ENCODE measurements around the gene L1CAM.

L1CAM gene

GRCh38 chrX:153925739-153926551, 40.0 kb upstream of the L1CAM start, which contains the start of gene ARHGAP4:
TSS of gene ARHGAP4 (minus strand) at chrX:153926264. CDS start at chrX:153926202, 62 bp downstream.
- in situ Hi-C loops (cut with MboI; ENCODE audit: low sequenced_read_pairs), result no loop called here

- in situ Hi-C loops (cut with MboI; ENCODE audit: low sequenced_read_pairs), result no loop called here
Observed at GRCh38 chrX:153925387-153925738, 39.4 kb upstream of the L1CAM start.

- in situ Hi-C loops (cut with MboI; ENCODE audit: low sequenced_read_pairs), result no loop called here
Observed at GRCh38 chrX:153924149-153924861, 38.3 kb upstream of the L1CAM start.

GRCh38 chrX:153922932-153923857, 37.2 kb upstream of the L1CAM start:
- in situ Hi-C loops (cut with MboI; ENCODE audit: low sequenced_read_pairs), result no loop called here

GRCh38 chrX:153921511-153922446, 35.8 kb upstream of the L1CAM start:
- in situ Hi-C loops (cut with MboI; ENCODE audit: low sequenced_read_pairs), result no loop called here

DNA sequence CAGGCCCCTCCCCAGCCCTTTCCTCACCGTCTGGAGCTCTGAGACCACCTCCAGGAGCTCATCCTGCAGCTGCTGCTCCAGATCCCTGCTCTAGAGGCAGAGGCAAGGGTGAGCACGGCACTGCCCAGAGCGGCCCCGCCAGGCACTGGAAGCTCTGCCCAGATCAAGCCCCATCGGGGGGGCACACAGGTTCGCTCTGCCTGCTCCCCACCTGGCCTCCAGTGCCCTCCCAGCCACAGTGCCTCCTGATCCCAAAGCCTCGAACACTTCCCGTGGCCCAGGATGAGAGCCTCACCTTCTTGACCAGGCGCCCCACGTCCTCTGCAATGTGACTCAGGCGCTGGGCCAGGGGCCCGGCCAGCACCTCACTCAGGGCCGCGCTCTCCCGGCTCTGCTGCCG, 35.1 kb upstream of the L1CAM start:
- in situ Hi-C loops (cut with MboI; ENCODE audit: low sequenced_read_pairs), result no loop called here

DNA sequence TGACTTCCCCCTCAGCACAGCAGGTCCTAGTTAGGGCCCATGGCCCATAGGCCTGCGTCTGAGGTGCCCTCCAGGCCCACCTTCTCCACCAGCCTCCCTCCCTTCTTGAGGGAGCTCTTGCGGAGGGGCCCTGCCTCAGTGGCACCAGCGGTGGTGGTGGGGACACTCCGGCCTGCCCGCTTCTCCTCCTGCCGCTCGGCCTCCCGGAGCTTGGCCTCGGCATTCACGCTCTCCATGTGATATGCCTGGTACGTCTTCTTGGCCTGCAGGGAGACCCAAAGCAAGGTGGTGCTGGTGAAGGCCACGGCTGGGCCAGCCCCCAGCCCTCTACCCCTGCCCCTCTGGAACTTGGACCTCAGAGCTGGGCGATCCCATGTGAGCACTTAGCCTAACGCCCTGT, 34.6 kb upstream of the L1CAM start:
- in situ Hi-C loops (cut with MboI; ENCODE audit: low sequenced_read_pairs), result no loop called here

DNA sequence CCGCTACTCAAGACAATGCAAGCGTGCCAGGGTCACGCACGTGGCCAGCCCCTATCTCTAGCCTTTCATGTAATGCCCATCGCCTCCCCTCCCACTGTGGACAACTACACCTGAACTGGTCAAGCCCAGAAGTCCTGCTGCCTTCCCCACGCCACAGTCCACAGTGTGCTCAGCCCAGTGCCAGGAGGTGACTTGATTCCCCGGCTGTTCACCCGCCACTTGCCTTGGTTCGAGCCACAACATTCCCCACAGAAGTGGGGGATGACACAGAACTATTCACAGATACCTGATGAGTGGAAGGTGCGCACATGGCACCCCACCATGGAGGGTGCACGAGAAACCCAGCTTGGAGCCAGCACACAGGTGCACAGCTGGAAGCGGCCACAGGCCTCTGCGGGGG, 33.3 kb upstream of the L1CAM start:
- in situ Hi-C loops (cut with MboI; ENCODE audit: low sequenced_read_pairs), result no loop called here

- in situ Hi-C loops (cut with MboI; ENCODE audit: low sequenced_read_pairs), result no loop called here
Observed at GRCh38 chrX:153917869-153918268, 31.9 kb upstream of the L1CAM start.

DNA sequence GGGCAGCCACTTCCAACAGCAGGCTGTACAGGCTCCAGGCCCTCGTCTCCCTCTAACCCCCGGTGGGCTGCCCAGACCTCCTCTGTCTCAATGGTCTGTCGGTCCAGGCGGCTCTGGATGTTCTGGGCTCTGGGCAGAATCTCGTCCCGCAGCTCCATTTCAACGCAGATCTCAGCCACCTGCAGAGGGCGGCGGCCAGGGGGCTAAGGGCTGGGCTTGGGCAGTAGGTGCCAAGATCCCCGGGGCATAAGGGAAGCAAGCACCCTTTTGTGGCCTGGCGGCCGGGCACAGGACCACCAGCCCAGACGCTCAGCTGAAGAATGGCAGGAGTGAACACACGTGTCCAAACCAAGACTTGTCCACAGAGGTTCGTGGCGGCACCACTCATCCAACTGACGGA, 27.7 kb upstream of the L1CAM start:
- in situ Hi-C loops (cut with MboI; ENCODE audit: low sequenced_read_pairs), result no loop called here

DNA sequence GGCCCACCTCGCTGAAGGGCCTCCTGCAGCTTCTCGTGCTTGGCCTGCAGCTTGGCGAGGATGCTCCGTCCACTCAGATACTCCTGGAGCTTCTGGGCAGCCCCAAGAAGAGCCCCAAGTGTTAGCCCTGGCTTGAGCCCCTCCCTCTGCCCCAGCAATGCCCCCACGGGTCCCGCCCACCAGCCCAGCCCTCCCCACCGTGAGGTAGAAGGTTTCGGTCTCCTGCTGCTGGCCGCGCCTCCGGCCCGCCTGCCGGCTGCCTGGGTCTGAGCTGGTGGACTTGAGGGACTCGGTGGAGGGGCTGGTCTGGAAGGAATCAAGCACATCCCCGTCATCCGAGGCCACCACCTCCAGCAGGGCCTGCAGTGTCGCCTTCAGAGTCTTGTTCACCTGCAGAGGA, 27.2 kb upstream of the L1CAM start:
- in situ Hi-C loops (cut with MboI; ENCODE audit: low sequenced_read_pairs), result no loop called here

DNA sequence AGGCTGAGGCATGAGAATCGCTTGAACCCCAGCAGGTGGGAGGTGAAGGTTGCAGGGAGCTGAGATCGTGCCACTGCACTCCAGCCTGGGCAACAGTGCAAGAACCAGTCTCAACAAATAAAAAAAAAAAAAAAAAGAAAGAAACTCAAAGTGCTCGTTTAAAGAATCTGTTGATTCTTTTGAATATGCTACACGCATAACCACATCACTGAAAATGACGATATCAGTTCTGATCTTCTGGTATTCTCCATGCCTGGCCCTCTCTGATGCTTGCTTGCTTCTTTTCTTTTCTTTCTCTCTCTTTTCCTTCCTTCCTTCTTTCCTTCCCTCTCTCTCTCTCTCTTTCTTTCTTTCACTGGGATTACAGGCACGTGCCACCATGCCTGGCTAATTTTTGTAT, 25.8 kb upstream of the L1CAM start:
- in situ Hi-C loops (cut with MboI; ENCODE audit: low sequenced_read_pairs), result no loop called here

GRCh38 chrX:153910446-153910845, 24.5 kb upstream of the L1CAM start:
- in situ Hi-C loops (cut with MboI; ENCODE audit: low sequenced_read_pairs), result no loop called here

DNA sequence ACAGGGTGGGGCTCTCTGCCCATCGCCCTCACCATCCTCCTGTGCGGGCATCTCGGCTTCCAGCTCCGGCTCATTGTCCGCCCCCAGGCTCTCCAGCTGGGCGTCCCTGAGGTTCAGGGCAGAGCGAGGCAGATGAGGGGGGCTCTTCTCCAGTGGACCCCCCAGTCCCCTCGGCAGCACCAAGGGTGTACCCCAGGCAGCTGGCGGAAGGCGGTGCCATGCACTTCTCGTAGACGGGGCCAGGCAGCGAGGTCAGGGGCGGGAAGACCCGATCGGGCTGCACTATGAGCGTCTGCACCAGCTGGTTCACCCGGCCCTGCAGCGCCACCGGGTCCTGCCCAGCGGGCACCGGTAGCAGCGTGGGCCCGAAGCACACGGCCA, 24.0 kb upstream of the L1CAM start:
- in situ Hi-C loops (cut with MboI; ENCODE audit: low sequenced_read_pairs), result no loop called here

DNA sequence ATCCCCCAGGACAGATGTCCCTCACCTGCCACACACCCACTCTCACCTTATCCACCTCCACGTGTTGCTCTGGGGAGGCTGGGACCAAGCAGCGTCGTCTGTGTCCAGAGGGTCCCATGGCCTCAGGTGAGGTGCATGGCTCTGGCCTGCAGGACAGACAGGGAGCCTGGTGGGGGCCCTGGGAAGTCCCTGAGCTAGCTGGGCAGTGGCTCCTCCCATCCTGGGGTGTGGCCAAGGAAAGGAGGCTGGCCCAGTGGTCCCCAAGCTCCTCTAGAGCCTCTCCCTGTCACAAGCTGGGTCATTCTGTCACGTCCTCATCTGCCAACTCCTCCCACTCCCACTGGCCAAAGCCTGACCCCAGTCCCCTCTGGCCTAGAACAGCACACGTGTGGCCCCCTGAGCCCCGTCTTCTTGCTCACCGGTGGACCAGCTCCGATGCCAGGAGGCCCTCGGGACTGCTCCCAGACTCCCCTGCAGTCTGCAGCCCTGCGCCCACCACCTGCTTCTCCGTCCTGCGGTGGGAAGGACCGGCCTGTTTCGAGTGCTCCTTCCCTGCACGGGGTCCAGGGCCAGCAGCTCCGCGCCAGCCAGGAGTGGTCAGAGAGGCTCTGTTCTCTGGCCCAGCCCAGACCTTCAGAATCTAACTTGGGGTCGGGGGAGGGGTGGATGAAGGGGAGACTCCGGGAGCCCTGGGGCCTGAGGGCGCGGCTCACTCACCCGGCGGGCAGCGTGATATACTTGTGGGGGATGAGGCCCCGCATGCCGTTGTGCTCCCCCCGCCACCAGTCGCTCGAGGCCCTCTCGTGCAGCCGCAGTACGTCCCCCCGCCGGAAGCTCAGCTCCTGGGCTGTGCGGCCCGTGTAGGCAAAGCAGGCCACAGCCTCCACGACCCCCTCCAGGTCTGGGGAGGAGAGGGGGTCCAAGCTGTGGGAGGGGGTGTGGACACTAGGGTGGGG, 23.3 kb upstream of the L1CAM start:
- in situ Hi-C loops (cut with MboI; ENCODE audit: low sequenced_read_pairs), result no loop called here

GRCh38 chrX:153908219-153908860, 22.4 kb upstream of the L1CAM start:
- in situ Hi-C loops (cut with MboI; ENCODE audit: low sequenced_read_pairs), result no loop called here

DNA sequence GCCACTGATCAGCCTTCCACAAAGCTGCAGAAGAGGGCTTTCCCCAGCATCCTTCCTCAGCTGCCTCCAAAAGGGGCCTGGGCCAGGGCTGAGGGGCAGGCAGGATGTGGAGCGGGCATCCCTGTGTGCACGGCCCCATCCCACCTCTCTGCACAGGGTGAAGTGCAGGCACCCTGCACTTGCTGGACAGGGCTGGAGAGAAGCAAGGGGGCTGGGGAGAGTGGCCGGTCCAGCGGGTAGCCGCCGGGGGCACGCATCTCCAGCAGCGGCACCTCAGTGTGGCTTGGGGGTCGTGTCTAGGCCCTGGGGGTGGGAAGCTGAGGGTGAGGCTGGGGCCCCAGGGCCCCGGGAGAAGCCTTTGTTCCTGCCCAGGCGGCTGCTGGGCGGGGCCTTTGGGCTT, 21.5 kb upstream of the L1CAM start:
- in situ Hi-C loops (cut with MboI; ENCODE audit: low sequenced_read_pairs), result no loop called here

DNA sequence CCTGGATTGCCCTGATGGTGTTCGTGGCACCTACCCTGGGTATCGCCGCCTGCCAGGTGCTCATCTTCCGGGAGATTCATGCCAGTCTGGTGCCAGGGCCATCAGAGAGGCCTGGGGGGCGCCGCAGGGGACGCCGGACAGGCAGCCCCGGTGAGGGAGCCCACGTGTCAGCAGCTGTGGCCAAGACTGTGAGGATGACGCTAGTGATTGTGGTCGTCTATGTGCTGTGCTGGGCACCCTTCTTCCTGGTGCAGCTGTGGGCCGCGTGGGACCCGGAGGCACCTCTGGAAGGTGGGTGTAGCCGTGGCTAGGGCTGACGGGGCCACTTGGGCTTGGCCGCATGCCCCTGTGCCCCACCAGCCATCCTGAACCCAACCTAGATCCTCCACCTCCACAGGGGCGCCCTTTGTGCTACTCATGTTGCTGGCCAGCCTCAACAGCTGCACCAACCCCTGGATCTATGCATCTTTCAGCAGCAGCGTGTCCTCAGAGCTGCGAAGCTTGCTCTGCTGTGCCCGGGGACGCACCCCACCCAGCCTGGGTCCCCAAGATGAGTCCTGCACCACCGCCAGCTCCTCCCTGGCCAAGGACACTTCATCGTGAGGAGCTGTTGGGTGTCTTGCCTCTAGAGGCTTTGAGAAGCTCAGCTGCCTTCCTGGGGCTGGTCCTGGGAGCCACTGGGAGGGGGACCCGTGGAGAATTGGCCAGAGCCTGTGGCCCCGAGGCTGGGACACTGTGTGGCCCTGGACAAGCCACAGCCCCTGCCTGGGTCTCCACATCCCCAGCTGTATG, 20.3 kb upstream of the L1CAM start:
- in situ Hi-C loops (cut with MboI; ENCODE audit: low sequenced_read_pairs), result no loop called here
